Neural cell (in vitro differentiated cells): ENCODE data around the gene MLC1. TPM values are rescaled to one million over a fixed set of nuclear protein-coding genes. Genes with fewer than 3 reads are reported as not detected.

Source experiments
- H2AFZ ChIP-seq: fragments of 200-600, 300-800 bp; sonication (generic), shearing (Covaris generic); 2 replicates; pipeline ENCODE4 v1.6.0; 2014; ENCODE audit warnings: low read depth, mild to moderate bottlenecking, antibody characterized with exemption, low read length, moderate library complexity
- H3F3A ChIP-seq: fragments of 200-600 bp; shearing (Covaris generic); 2 replicates; pipeline ENCODE4 v1.6.1; 2016; ENCODE audit warnings: mild to moderate bottlenecking, moderate library complexity, mixed read lengths, antibody characterized with exemption, low read length; ENCODE audit not compliant: insufficient read depth, poor library complexity, severe bottlenecking
- H3K27ac ChIP-seq: fragments of 200-600, 300-800 bp; sonication (generic), shearing (Covaris generic); 2 replicates; pipeline ENCODE4 v1.5.1; 2014; ENCODE audit warnings: mild to moderate bottlenecking, low read length, moderate library complexity
- H3K27me3 ChIP-seq: fragments of 300-800, 200-600 bp; sonication (generic), shearing (Covaris generic); 2 replicates; pipeline ENCODE4 v1.6.0; 2014; ENCODE audit warnings: mild to moderate bottlenecking, low read depth, low read length, moderate library complexity; ENCODE audit not compliant: insufficient read depth
- H3K36me3 ChIP-seq: fragments of 300-800, 200-600 bp; sonication (generic), shearing (Covaris generic); 2 replicates; pipeline ENCODE4 v1.5.1; 2014; ENCODE audit warnings: mild to moderate bottlenecking, antibody characterized with exemption, low read length, moderate library complexity; ENCODE audit not compliant: insufficient read depth
- H3K4me2 ChIP-seq: fragments of 300-800, 200-600 bp; sonication (generic), shearing (Covaris generic); 2 replicates; pipeline ENCODE4 v1.6.0; 2014; ENCODE audit warnings: mild to moderate bottlenecking, low read length
- H3K4me3 ChIP-seq: fragments of 300-800, 200-600 bp; sonication (generic), shearing (Covaris generic); 2 replicates; pipeline ENCODE4 v1.5.1; 2014; ENCODE audit warnings: mild to moderate bottlenecking, low read length, moderate library complexity
- H3K79me2 ChIP-seq: fragments of 200-600 bp; shearing (Covaris generic); replicated peaks from 2 replicates; pipeline ENCODE4 v1.6.0; 2014; ENCODE audit warnings: mild to moderate bottlenecking, low read length, moderate library complexity; ENCODE audit not compliant: insufficient read depth
- H3K9ac ChIP-seq: fragments of 300-800, 200-600 bp; sonication (generic), shearing (Covaris generic); 2 replicates; pipeline ENCODE4 v1.6.1; 2016; ENCODE audit warnings: mild to moderate bottlenecking, low read length, mixed read lengths
- H3K9me2 ChIP-seq: fragments of 200-600 bp; shearing (Covaris generic); 2 replicates; pipeline ENCODE4 v1.6.1; 2016; ENCODE audit warnings: mild to moderate bottlenecking, low read length, mixed read lengths; ENCODE audit not compliant: insufficient read depth
- H3K9me3 ChIP-seq: fragments of 200-600, 300-800 bp; sonication (generic), shearing (Covaris generic); 2 replicates; pipeline ENCODE4 v1.6.1; 2016; ENCODE audit warnings: mild to moderate bottlenecking, mixed run types, low read length, moderate library complexity, mixed read lengths
- H4K20me1 ChIP-seq: fragments of 200-600 bp; shearing (Covaris generic); 2 replicates; pipeline ENCODE4 v1.6.1; 2016; ENCODE audit warnings: mild to moderate bottlenecking, mixed run types; ENCODE audit not compliant: insufficient read depth
- CTCF ChIP-seq: fragments of 450-650 bp; IDR thresholded peaks from 2 replicates; pipeline ENCODE4 v1.5.1; 2014; ENCODE audit warnings: antibody characterized with exemption, mild to moderate bottlenecking, moderate library complexity; ENCODE audit not compliant: poor library complexity, severe bottlenecking
- EP300 ChIP-seq: fragments of 450-650 bp; conservative IDR thresholded peaks from 2 replicates; pipeline ENCODE4 v1.6.1; 2014; ENCODE audit warnings: antibody characterized with exemption, mild to moderate bottlenecking, moderate library complexity; ENCODE audit not compliant: poor library complexity, severe bottlenecking
- EZH2 ChIP-seq: fragments of 200-600, 300-800 bp; shearing (Covaris generic), sonication (generic); IDR thresholded peaks from 2 replicates; pipeline ENCODE4 v1.6.1; 2014; ENCODE audit warnings: antibody characterized with exemption, low read length, borderline replicate concordance, mild to moderate bottlenecking; ENCODE audit not compliant: insufficient read depth, poor library complexity, severe bottlenecking
- MXI1 ChIP-seq: fragments of 450-650 bp; conservative IDR thresholded peaks from 2 replicates; pipeline ENCODE4 v1.6.1; 2014; ENCODE audit warnings: antibody characterized with exemption, mild to moderate bottlenecking; ENCODE audit not compliant: poor library complexity, severe bottlenecking
- POLR2AphosphoS5 ChIP-seq: IDR thresholded peaks from 2 replicates; pipeline ENCODE4 v1.6.1; 2012
- RAD21 ChIP-seq: fragments of 450-650 bp; conservative IDR thresholded peaks from 2 replicates; pipeline ENCODE4 v1.6.1; 2014; ENCODE audit warnings: antibody characterized with exemption, mild to moderate bottlenecking, moderate library complexity
- REST ChIP-seq: IDR thresholded peaks from 2 replicates; pipeline ENCODE4 v1.6.1; 2012; ENCODE audit warnings: borderline replicate concordance
- SMC3 ChIP-seq: fragments of 450-650 bp; conservative IDR thresholded peaks from 2 replicates; pipeline ENCODE4 v1.6.1; 2014; ENCODE audit warnings: antibody characterized with exemption, mild to moderate bottlenecking, moderate library complexity; ENCODE audit not compliant: poor library complexity
- TAF1 ChIP-seq: IDR thresholded peaks from 2 replicates; pipeline ENCODE4 v1.6.1; 2012; ENCODE audit warnings: low read depth
- polyA plus RNA-seq: library from polyadenylated mRNA; depleted of rRNA; stranded (reverse); fragments of >200 nt; gene quantifications from 2 replicates; pipeline ENCODE4 v1.2.3, GENCODE V29; 2014

Gene MLC1
- polyA plus RNA-seq, 1 donor from 2014 or later: not detected

GRCh38 chr22:50117168-50117762 is 32.0 kb upstream of the MLC1 start:
- no peaks in the 10 kb centered on the region for H3K79me2 ChIP-seq
- no peaks in the 10 kb centered on the region for H3K27me3 ChIP-seq
- no peak for TF ChIP-seq RAD21
- no peak for TF ChIP-seq POLR2AphosphoS5
- no peak for TF ChIP-seq EP300
- TF ChIP-seq SMC3: no peak
- H3K36me3 ChIP-seq: no peaks in the 10 kb centered on the region
- no peak overlapping the region for H2AFZ ChIP-seq
- no peak overlapping the region for H3K9ac ChIP-seq
- H4K20me1 ChIP-seq: no peaks in the 10 kb centered on the region
- H3K4me3 ChIP-seq: no peak overlapping the region
- H3K9me2 ChIP-seq: no peaks in the 10 kb centered on the region
- no peak overlapping the region for H3K27ac ChIP-seq
- no peaks in the 10 kb centered on the region for H3K9me3 ChIP-seq
- no peak overlapping the region for H3K4me2 ChIP-seq
- H3F3A ChIP-seq: no peaks in the 10 kb centered on the region

- TF ChIP-seq REST: no peak
- TF ChIP-seq RAD21: no peak
- no peak for TF ChIP-seq MXI1
- TF ChIP-seq CTCF: no peak
- no peak for TF ChIP-seq POLR2AphosphoS5
- no peak for TF ChIP-seq TAF1
- TF ChIP-seq EP300: no peak
- no peak for TF ChIP-seq EZH2
- no peak for TF ChIP-seq SMC3
- Histone ChIP-seq H3K4me3 (no peak overlapping the region), H3F3A (no peaks in the 10 kb centered on the region), H2AFZ (no peak overlapping the region), H3K9ac (no peak overlapping the region), H3K4me2 (no peak overlapping the region), H3K27ac (no peak overlapping the region), H4K20me1 (no peaks in the 10 kb centered on the region), H3K27me3 (no peaks in the 10 kb centered on the region), H3K9me3 (no peaks in the 10 kb centered on the region), H3K36me3 (no peaks in the 10 kb centered on the region), H3K9me2 (no peaks in the 10 kb centered on the region), H3K79me2 (no peaks in the 10 kb centered on the region)
These were observed 30.5 kb upstream of the MLC1 start for GRCh38 chr22:50115693-50116092.
